Ovary (tissue), 9 donors: ENCODE measurements around the gene OR2T8. TPM values are rescaled to one million over a fixed set of nuclear protein-coding genes. Genes with fewer than 3 reads are reported as not detected.

ENCODE experiments used
- DNase-seq, 5 donors: peaks; one replicate each; pipeline ENCODE4 v3.0.0-alpha.2; 2019 to 2020
- H3K27ac ChIP-seq, 2 donors: fragments of 200-600 bp; one replicate each; pipeline versions ENCODE4 v1.5.1 to v1.8.0; 2019 to 2022
- H3K27me3 ChIP-seq: fragments of 200-600 bp; one replicate; pipeline ENCODE4 v1.8.0; 2022
- H3K36me3 ChIP-seq: fragments of 200-600 bp; sonication (generic); one replicate; pipeline ENCODE4 v1.5.1; 2019
- H3K4me1 ChIP-seq: one replicate; pipeline ENCODE4 v1.8.1; 2013; ENCODE audit warnings: mild to moderate bottlenecking, moderate library complexity; ENCODE audit not compliant: insufficient read depth
- H3K4me3 ChIP-seq: fragments of 200-600 bp; sonication (generic); one replicate; pipeline ENCODE4 v1.5.1; 2017
- H3K9me3 ChIP-seq, 2 donors: fragments of 200-600 bp in 1 of 2; sonication (generic) in 1 of 2; one replicate each; pipeline versions ENCODE4 v1.5.1 to v1.8.1; 2013 to 2019; ENCODE audit warnings: mild to moderate bottlenecking in 1 of 2, moderate library complexity in 1 of 2
- CTCF ChIP-seq, 3 donors: fragments of 450-650 bp in 2 of 3; fragments of 200-600 bp in 1 of 3; IDR thresholded peaks; one replicate each; pipeline versions ENCODE4 v1.5.1 to v1.8.0; 2016 to 2022; ENCODE audit warnings: antibody characterized with exemption in 3 of 3, mild to moderate bottlenecking in 1 of 3
- EP300 ChIP-seq: sonication (generic); formaldehyde crosslinking; IDR thresholded peaks from one replicate; pipeline ENCODE4 v1.6.1; 2017; ENCODE audit warnings: antibody characterized with exemption
- POLR2A ChIP-seq: fragments of 450-650 bp; IDR thresholded peaks from one replicate; pipeline ENCODE4 v1.6.1; 2017; ENCODE audit warnings: antibody characterized with exemption, mild to moderate bottlenecking, moderate library complexity
- WGBS, 3 donors: extraction: QIAGEN DNeasy Blood & Tissue Kit in 1 of 3; methylation state at CpG; one replicate each; pipeline versions ENCODE4 v1.1.5 to v1.1.7; 2013 to 2017; 5-methylcytosine and 5-hydroxymethylcytosine counted together
- intact Hi-C, 4 donors: fragments of 100-400 bp; cut with DNase I; formaldehyde crosslinking; loops; one replicate each; pipeline versions ENCODE4 v1.11.0 to v1.15.1; 2022 to 2023
- polyA plus RNA-seq, 2 donors: library from polyadenylated mRNA; stranded (reverse); fragments of 200-250 nt in 1 of 2; fragments of 350-450 nt in 1 of 2; fragmentation: Illumina TruSeq in 1 of 2; extraction: RNeasy Lipid Tissue Mini Kit (QIAGEN cat#74804) in 1 of 2; gene quantifications; one replicate each; pipeline ENCODE4 v1.2.3, GENCODE V29; 2013 to 2014
- total RNA-seq, 7 donors: library from RNA; depleted of rRNA in 2 of 7; stranded (reverse); fragments of >200 nt in 2 of 7; fragmentation: NEBNext Ultra II Directional in 3 of 7; extraction: Animal tissue kit (Norgen Biotek cat#: 25700) in 3 of 7; gene quantifications; one replicate each; pipeline versions ENCODE4 v1.1.0 to v1.2.4, GENCODE V29; 2016 to 2023
- donor health status: DM: no; HTN: no; CAD: no; lungs with moderate emphysema.
- donor health status: DM: no; HTN: no; CAD: no.
- donor health status: Bipolar disorder and iron deficiency.
- donor health status: DM: yes; HTN: yes; CAD: no.
- donor health status: DM: no; HTN: no; CAD: no.
- donor health status: DM: yes; HTN: yes; CAD: no.

The OR2T8 gene
- total and polyA plus RNA-seq, 9 donors, result not detected

- Histone ChIP-seq H3K9me3 (no peaks in the 10 kb centered on the region), H3K4me3 (no peak overlapping the region), H3K4me1 (no peaks in the 10 kb centered on the region), H3K36me3 (no peaks in the 10 kb centered on the region), H3K27me3 (no peaks in the 10 kb centered on the region), H3K27ac (no peak overlapping the region)
- intact Hi-C loops, result no loop called here
- no peak for DNase-seq
- TF ChIP-seq POLR2A, result no peak
- no peak for TF ChIP-seq CTCF (IDR thresholded peaks at IDR 0.05)
- no peak for TF ChIP-seq EP300
- 84 to 93% (median 91%) methylated on average over 14 of the region's 14 CpGs for WGBS, 3 donors
These were observed 24.1 kb upstream of the OR2T8 start for GRCh38 chr1:247895976-247896375.

DNA sequence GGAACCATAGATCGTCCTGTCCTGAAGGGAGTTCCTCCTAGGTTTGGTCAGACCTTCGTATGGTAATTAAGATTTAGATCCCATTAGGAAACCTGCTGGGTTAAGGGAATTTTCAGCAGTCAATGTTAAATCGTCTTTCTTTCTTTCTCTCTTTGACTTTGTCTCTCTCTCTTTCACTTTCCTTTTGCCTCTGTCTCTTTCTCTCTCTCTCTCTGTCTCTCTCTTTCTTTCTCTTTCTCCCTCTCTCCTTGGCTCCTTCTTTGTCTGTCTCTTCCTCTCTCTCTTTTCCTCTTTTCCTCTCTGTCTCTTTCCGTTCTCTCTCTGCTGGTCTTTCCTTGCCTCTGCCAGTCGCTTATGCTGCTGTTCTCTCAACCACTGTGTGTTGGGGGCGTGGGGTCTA lies 15.9 kb upstream of the OR2T8 start:
- Histone ChIP-seq H3K27ac (no peak overlapping the region), H3K27me3 (no peaks in the 10 kb centered on the region), H3K36me3 (no peaks in the 10 kb centered on the region), H3K9me3 (no peaks in the 10 kb centered on the region), H3K4me1 (no peaks in the 10 kb centered on the region), H3K4me3 (no peak overlapping the region)
- 73 to 83% (median 81%) methylated on average over 6 of the region's 6 CpGs for WGBS, 3 donors
- no peak for DNase-seq
- TF ChIP-seq POLR2A, result no peak
- no peak for TF ChIP-seq CTCF (IDR thresholded peaks at IDR 0.05)
- no peak for TF ChIP-seq EP300
- intact Hi-C loops, result no loop called here

GRCh38 chr1:247905181-247905580 lies 14.9 kb upstream of the OR2T8 start:
- DNase-seq, result no peak
- intact Hi-C loops, result no loop called here
- Histone ChIP-seq H3K4me3 (no peak overlapping the region), H3K27ac (no peak overlapping the region), H3K27me3 (no peaks in the 10 kb centered on the region), H3K9me3 (no peaks in the 10 kb centered on the region), H3K4me1 (no peaks in the 10 kb centered on the region), H3K36me3 (no peaks in the 10 kb centered on the region)
- WGBS, 3 donors, result 88 to 93% (median 90%) methylated on average over 13 of the region's 13 CpGs
- no peak for TF ChIP-seq POLR2A
- TF ChIP-seq CTCF (IDR thresholded peaks at IDR 0.05), result no peak
- TF ChIP-seq EP300, result no peak

- TF ChIP-seq POLR2A (no peak), EP300 (no peak), CTCF (IDR thresholded peaks at IDR 0.05) (no peak)
- H3K27ac ChIP-seq, result no peak overlapping the region
- no peaks in the 10 kb centered on the region for H3K4me1 ChIP-seq
- no peak overlapping the region for H3K4me3 ChIP-seq
- 67 to 79% (median 73%) methylated on average over 9 of the region's 9 CpGs for WGBS, 3 donors
- intact Hi-C loops, result no loop called here
- H3K9me3 ChIP-seq, result no peaks in the 10 kb centered on the region
- H3K36me3 ChIP-seq, result no peaks in the 10 kb centered on the region
- no peaks in the 10 kb centered on the region for H3K27me3 ChIP-seq
- no peak for DNase-seq
These were observed 14.0 kb upstream of the OR2T8 start for GRCh38 chr1:247905910-247906503.
